Endodermal cell (in vitro differentiated cells): ENCODE measurements around the gene C6orf120. TPM values are rescaled to one million over a fixed set of nuclear protein-coding genes. Genes with fewer than 3 reads are reported as not detected.

Experiments
- DNase-seq: peaks from one replicate; pipeline ENCODE4 v3.0.0-alpha.2; 2017
- H3K27ac ChIP-seq: 2 replicates; pipeline ENCODE4 v1.5.1; 2013; ENCODE audit warnings: mild to moderate bottlenecking, low read depth, low read length, moderate library complexity
- H3K27me3 ChIP-seq: 2 replicates; pipeline ENCODE4 v1.6.1; 2013; ENCODE audit warnings: mild to moderate bottlenecking, low read length, moderate library complexity; ENCODE audit not compliant: insufficient read depth, control insufficient read depth, poor library complexity, severe bottlenecking
- H3K36me3 ChIP-seq: 2 replicates; pipeline ENCODE4 v1.7.0; 2013; ENCODE audit warnings: mild to moderate bottlenecking, low read length, moderate library complexity; ENCODE audit not compliant: control insufficient read depth, insufficient read depth
- H3K4me1 ChIP-seq: one replicate; pipeline ENCODE4 v1.7.0; 2013; ENCODE audit warnings: low read length; ENCODE audit not compliant: control insufficient read depth, insufficient read depth
- H3K4me3 ChIP-seq: 2 replicates; pipeline ENCODE4 v1.5.1; 2013; ENCODE audit warnings: mild to moderate bottlenecking, low read length, moderate library complexity
- H3K9ac ChIP-seq: 2 replicates; pipeline ENCODE4 v1.6.1; 2013; ENCODE audit warnings: mild to moderate bottlenecking, low read length, moderate library complexity; ENCODE audit not compliant: poor library complexity, severe bottlenecking; ENCODE audit errors: extremely low read depth
- H3K9me3 ChIP-seq: 2 replicates; pipeline ENCODE4 v1.6.1; 2013; ENCODE audit warnings: mild to moderate bottlenecking, low read length, moderate library complexity; ENCODE audit not compliant: control insufficient read depth
- H3K27ac Mint-ChIP-seq: 2 replicates; pipeline ENCODE4 v1.8.0; 2020; ENCODE audit warnings: mixed read lengths
- H3K27me3 Mint-ChIP-seq: 2 replicates; pipeline ENCODE4 v1.8.0; 2021; ENCODE audit warnings: mild to moderate bottlenecking, mixed read lengths; ENCODE audit not compliant: insufficient read depth
- H3K36me3 Mint-ChIP-seq: 2 replicates; pipeline ENCODE4 v1.8.0; 2020; ENCODE audit warnings: low read depth, mixed read lengths
- H3K4me1 Mint-ChIP-seq: 2 replicates; pipeline ENCODE4 v1.8.0; 2020; ENCODE audit warnings: mixed read lengths
- H3K4me3 Mint-ChIP-seq: 2 replicates; pipeline ENCODE4 v1.8.0; 2020; ENCODE audit warnings: mild to moderate bottlenecking, moderate library complexity, mixed read lengths
- H3K9me3 Mint-ChIP-seq: 2 replicates; pipeline ENCODE4 v1.8.0; 2020; ENCODE audit warnings: mild to moderate bottlenecking, mixed read lengths
- CTCF ChIP-seq: fragments of 200-600 bp; sonication (generic); conservative IDR thresholded peaks from 2 replicates; pipeline ENCODE4 v1.5.0; 2021; ENCODE audit warnings: antibody characterized with exemption, mild to moderate bottlenecking
- WGBS, 2 experiments: methylation state at CpG; one replicate each; pipeline versions ENCODE4 v1.1.5 to v1.1.7; 2013; ENCODE audit warnings: missing lambda C conversion rate in 2 of 2, mixed read lengths in 1 of 2; ENCODE audit not compliant: insufficient coverage in 1 of 2, insufficient read length in 1 of 2; 5-methylcytosine and 5-hydroxymethylcytosine counted together
- total RNA-seq, 2 donors: library from RNA; stranded (reverse); fragmentation: NEBNext Ultra II Directional in 1 of 2; extraction: Animal tissue kit (Norgen Biotek cat#: 25700) in 1 of 2; gene quantifications; 2 replicates in 1 of 2; 3 replicates in 1 of 2; pipeline ENCODE4 v1.2.1, GENCODE V29; 2021

The C6orf120 gene
- total RNA-seq, 2 donors from 2014 or later: 24.0 to 29.7 TPM

GRCh38 chr6:169746556-169746955 is 44.6 kb downstream of the C6orf120 start:
- WGBS, 2 experiments: 90% methylated on average over 1 of the region's 1 CpG; no CpG with 5 or more reads in 1 of the 2 experiments
- Histone ChIP-seq H3K9ac (no peak overlapping the region), H3K27me3 (no peaks in the 10 kb centered on the region)

GRCh38 chr6:169751242-169752073 is 49.5 kb downstream of the C6orf120 start, which contains the start of the genes DYNLT2 and ERMARD:
Gene DYNLT2 (minus strand): TSS chr6:169751572. CDS start chr6:169751458, 114 bp downstream.
Gene ERMARD (plus strand): TSS chr6:169751622. CDS start chr6:169751658, 36 bp downstream.
- 0% methylated on average over 41 to 90 of the region's 90 CpGs for WGBS, 2 experiments
- TF ChIP-seq CTCF: peak; percentile 43
- H3K9me3 Mint-ChIP-seq: no peaks in the 10 kb centered on the region
- DNase-seq: peak; percentile 99
- H3K36me3 Mint-ChIP-seq: peaks cover 6% of the 10 kb centered on the region
- H3K27ac Mint-ChIP-seq: peak within 1 kb of the TSS; percentile 99
- no peaks in the 10 kb centered on the region for H3K27me3 Mint-ChIP-seq
- H3K36me3 ChIP-seq: no peaks in the 10 kb centered on the region
- peak within 1 kb of the TSS; percentile 96 for H3K9ac ChIP-seq
- H3K4me3 ChIP-seq: peak within 1 kb of the TSS; percentile 97
- H3K4me3 Mint-ChIP-seq: peak within 1 kb of the TSS; percentile 94
- peaks cover 8% of the 10 kb centered on the region for H3K4me1 ChIP-seq
- no peaks in the 10 kb centered on the region for H3K9me3 ChIP-seq
- peaks cover 31% of the 10 kb centered on the region for H3K4me1 Mint-ChIP-seq
- H3K27ac ChIP-seq: peak within 1 kb of the TSS; percentile 91
- no peaks in the 10 kb centered on the region for H3K27me3 ChIP-seq

More at GRCh38 chr6:169746556-169746955, 44.6 kb downstream of the C6orf120 start:
- Mint-ChIP-seq H3K36me3 (peaks cover 6% of the 10 kb centered on the region), H3K9me3 (peaks cover 4% of the 10 kb centered on the region), H3K27me3 (peaks cover 5% of the 10 kb centered on the region), H3K27ac (no peak overlapping the region), H3K4me3 (no peak overlapping the region), H3K4me1 (peaks cover 17% of the 10 kb centered on the region)
- no peaks in the 10 kb centered on the region for H3K9me3 ChIP-seq
- TF ChIP-seq CTCF: no peak
- DNase-seq: no peak
- H3K36me3 ChIP-seq: no peaks in the 10 kb centered on the region
- peaks cover 5% of the 10 kb centered on the region for H3K4me1 ChIP-seq
- no peak overlapping the region for H3K27ac ChIP-seq
- H3K4me3 ChIP-seq: no peak overlapping the region

- peak overlapping the region; percentile 97 for H3K4me3 ChIP-seq
- H3K9me3 ChIP-seq: no peaks in the 10 kb centered on the region
- peaks cover 3% of the 10 kb centered on the region for H3K36me3 ChIP-seq
- H3K4me1 ChIP-seq: peaks cover 8% of the 10 kb centered on the region
- no peaks in the 10 kb centered on the region for H3K27me3 ChIP-seq
- peak overlapping the region; percentile 94 for H3K4me3 Mint-ChIP-seq
- H3K27ac Mint-ChIP-seq: peak overlapping the region; percentile 97
- DNase-seq: peak; percentile 65
- peak overlapping the region; percentile 91 for H3K27ac ChIP-seq
- peak overlapping the region; percentile 96 for H3K9ac ChIP-seq
- no peaks in the 10 kb centered on the region for H3K27me3 Mint-ChIP-seq
- H3K9me3 Mint-ChIP-seq: no peaks in the 10 kb centered on the region
- TF ChIP-seq CTCF: no peak
- H3K36me3 Mint-ChIP-seq: peaks cover 12% of the 10 kb centered on the region
- WGBS, 2 experiments: 10 to 16% methylated on average over 16 to 19 of the region's 19 CpGs
- peaks cover 31% of the 10 kb centered on the region for H3K4me1 Mint-ChIP-seq
Observed at GRCh38 chr6:169752074-169752623, 50.2 kb downstream of the C6orf120 start.

Other genes starting within 250 kb of the C6orf120 start
- 100 to 1,000 TPM in 1 of 2 donors, 10 to 100 TPM in 1; 94.4 to 110 TPM for gene WDR27, start 97 bp upstream of the C6orf120 start, total RNA-seq
- 10 to 100 TPM; 82.5 to 82.8 TPM for gene PHF10, start 22.4 kb downstream of the C6orf120 start, total RNA-seq
- 1 to 10 TPM; 1.5 to 1.7 TPM for gene DYNLT2, start 49.4 kb downstream of the C6orf120 start, total RNA-seq
- gene ERMARD, start 49.5 kb downstream of the C6orf120 start, total RNA-seq: 10 to 100 TPM; 14.4 to 24.2 TPM